Panc1 (cell line): ENCODE measurements around the gene MAJIN.
A peak's percentile ranks its signal among the peaks of the same experiment; 100 is the strongest.

Source experiments
- POLR2AphosphoS5 ChIP-seq: IDR thresholded peaks from 2 replicates; pipeline ENCODE4 v1.6.1; 2012; ENCODE audit warnings: mild to moderate bottlenecking, low read depth, low read length, moderate library complexity
- SIN3A ChIP-seq: IDR thresholded peaks from 2 replicates; pipeline ENCODE4 v1.6.1; 2012; ENCODE audit warnings: low read depth, mild to moderate bottlenecking, low read length, moderate library complexity, borderline replicate concordance; ENCODE audit not compliant: insufficient read depth
- TCF7L2 ChIP-seq: IDR thresholded peaks from 2 replicates; pipeline ENCODE4 v1.6.1; 2011; ENCODE audit warnings: mild to moderate bottlenecking, low read depth, low read length, inconsistent platforms
- TF ChIP-seq, protein P1 (sequence below): fragments of 450-650 bp; IDR thresholded peaks from 2 replicates; pipeline ENCODE4 v1.5.1; 2017; ENCODE audit warnings: mild to moderate bottlenecking
- TF ChIP-seq, protein P2 (sequence below), 2 experiments: IDR thresholded peaks; 2 replicates each; pipeline ENCODE4 v1.6.1; 2011 to 2012; ENCODE audit warnings: low read depth in 2 of 2, control low read depth in 1 of 2, low read length in 1 of 2, mild to moderate bottlenecking in 1 of 2, moderate library complexity in 1 of 2; ENCODE audit not compliant: insufficient read depth in 1 of 2

DNA sequence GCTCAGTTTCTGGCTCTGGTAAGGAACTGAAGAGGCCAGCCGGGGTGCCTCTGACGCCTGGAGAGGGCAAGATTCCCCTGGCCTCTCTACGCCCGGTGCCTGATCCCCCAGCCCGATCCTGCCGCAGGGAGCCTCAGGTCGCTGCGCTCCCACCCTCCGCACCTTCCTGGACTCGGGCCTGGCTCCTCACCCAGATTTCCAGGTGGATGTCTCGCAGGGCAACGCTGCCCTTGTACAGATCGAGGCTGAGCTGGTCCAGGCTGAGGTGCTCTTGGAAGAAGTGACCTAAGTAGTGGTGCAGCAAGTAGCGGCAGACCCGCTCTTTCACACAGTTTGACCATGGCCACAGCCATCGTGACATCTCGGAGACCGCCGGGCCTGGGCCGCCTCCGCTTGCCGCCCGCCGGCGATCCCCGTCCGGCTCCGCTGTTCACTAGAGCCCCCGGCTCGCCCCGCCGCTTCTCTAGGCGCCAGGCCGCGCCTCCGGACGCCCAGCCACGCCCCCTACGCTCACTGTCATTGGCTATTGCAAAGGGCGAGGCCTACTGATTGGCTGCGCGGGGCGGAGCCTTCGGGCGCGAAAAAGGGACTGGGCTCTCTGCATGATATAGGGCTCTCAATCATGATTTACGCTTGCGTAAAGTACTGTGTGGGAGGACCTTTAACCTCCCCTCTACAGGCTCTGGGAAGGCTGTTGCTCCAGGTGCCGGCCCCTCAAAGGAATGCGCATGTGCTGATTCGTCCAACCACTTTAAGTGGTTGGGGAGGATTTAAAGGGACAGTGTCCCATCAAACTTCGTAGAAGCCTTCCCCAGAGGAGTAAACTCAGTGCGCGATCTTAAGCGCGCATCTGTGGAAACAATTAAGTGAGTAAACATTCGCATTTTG, 54.9 kb downstream of the MAJIN start, which contains the start of gene ATG2A:
- TF ChIP-seq POLR2AphosphoS5: peak; percentile 74
- TF ChIP-seq, protein P1, sequence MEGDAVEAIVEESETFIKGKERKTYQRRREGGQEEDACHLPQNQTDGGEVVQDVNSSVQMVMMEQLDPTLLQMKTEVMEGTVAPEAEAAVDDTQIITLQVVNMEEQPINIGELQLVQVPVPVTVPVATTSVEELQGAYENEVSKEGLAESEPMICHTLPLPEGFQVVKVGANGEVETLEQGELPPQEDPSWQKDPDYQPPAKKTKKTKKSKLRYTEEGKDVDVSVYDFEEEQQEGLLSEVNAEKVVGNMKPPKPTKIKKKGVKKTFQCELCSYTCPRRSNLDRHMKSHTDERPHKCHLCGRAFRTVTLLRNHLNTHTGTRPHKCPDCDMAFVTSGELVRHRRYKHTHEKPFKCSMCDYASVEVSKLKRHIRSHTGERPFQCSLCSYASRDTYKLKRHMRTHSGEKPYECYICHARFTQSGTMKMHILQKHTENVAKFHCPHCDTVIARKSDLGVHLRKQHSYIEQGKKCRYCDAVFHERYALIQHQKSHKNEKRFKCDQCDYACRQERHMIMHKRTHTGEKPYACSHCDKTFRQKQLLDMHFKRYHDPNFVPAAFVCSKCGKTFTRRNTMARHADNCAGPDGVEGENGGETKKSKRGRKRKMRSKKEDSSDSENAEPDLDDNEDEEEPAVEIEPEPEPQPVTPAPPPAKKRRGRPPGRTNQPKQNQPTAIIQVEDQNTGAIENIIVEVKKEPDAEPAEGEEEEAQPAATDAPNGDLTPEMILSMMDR: no peak
- TF ChIP-seq SIN3A: peak; percentile 92; the same call in 1 of the 2 replicates
- peak; percentile 98 for TF ChIP-seq TCF7L2
- TF ChIP-seq, protein P2, sequence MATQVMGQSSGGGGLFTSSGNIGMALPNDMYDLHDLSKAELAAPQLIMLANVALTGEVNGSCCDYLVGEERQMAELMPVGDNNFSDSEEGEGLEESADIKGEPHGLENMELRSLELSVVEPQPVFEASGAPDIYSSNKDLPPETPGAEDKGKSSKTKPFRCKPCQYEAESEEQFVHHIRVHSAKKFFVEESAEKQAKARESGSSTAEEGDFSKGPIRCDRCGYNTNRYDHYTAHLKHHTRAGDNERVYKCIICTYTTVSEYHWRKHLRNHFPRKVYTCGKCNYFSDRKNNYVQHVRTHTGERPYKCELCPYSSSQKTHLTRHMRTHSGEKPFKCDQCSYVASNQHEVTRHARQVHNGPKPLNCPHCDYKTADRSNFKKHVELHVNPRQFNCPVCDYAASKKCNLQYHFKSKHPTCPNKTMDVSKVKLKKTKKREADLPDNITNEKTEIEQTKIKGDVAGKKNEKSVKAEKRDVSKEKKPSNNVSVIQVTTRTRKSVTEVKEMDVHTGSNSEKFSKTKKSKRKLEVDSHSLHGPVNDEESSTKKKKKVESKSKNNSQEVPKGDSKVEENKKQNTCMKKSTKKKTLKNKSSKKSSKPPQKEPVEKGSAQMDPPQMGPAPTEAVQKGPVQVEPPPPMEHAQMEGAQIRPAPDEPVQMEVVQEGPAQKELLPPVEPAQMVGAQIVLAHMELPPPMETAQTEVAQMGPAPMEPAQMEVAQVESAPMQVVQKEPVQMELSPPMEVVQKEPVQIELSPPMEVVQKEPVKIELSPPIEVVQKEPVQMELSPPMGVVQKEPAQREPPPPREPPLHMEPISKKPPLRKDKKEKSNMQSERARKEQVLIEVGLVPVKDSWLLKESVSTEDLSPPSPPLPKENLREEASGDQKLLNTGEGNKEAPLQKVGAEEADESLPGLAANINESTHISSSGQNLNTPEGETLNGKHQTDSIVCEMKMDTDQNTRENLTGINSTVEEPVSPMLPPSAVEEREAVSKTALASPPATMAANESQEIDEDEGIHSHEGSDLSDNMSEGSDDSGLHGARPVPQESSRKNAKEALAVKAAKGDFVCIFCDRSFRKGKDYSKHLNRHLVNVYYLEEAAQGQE (IDR thresholded peaks at IDR 0.05; ENCODE audit: insufficient read depth in 1 of 2, low read depth in 2 of 2, low read length in 1 of 2): no peak
